Ishikawa (cell line): Measurements from ENCODE around the gene SLIT3.

Source experiments
- CEBPB ChIP-seq: IDR thresholded peaks from 2 replicates; pipeline ENCODE4 v1.6.1; 2012
- CREB1 ChIP-seq: IDR thresholded peaks from 2 replicates; pipeline ENCODE4 v1.6.1; 2012; ENCODE audit warnings: low read depth
- EGR1 ChIP-seq: IDR thresholded peaks from 2 replicates; pipeline ENCODE4 v1.6.1; 2012
- EP300 ChIP-seq: IDR thresholded peaks from 2 replicates; pipeline ENCODE4 v1.6.1; 2012; ENCODE audit warnings: borderline replicate concordance
- FOXM1 ChIP-seq: IDR thresholded peaks from 2 replicates; pipeline ENCODE4 v1.6.1; 2012; ENCODE audit warnings: low read depth, borderline replicate concordance
- MAX ChIP-seq: IDR thresholded peaks from 2 replicates; pipeline ENCODE4 v1.6.1; 2012
- NFIC ChIP-seq: IDR thresholded peaks from 2 replicates; pipeline ENCODE4 v1.6.1; 2012
- RAD21 ChIP-seq: IDR thresholded peaks from 2 replicates; pipeline ENCODE4 v1.6.1; 2012; ENCODE audit warnings: low read depth
- REST ChIP-seq: IDR thresholded peaks from 2 replicates; pipeline ENCODE4 v1.6.1; 2012; ENCODE audit warnings: low read depth, mild to moderate bottlenecking
- TAF1 ChIP-seq: IDR thresholded peaks from 2 replicates; pipeline ENCODE4 v1.6.1; 2012; ENCODE audit warnings: low read depth, mild to moderate bottlenecking
- TCF12 ChIP-seq: IDR thresholded peaks from 2 replicates; pipeline ENCODE4 v1.6.1; 2012; ENCODE audit warnings: low read depth
- USF1 ChIP-seq: IDR thresholded peaks from 2 replicates; pipeline ENCODE4 v1.6.1; 2012
- YY1 ChIP-seq: IDR thresholded peaks from 2 replicates; pipeline ENCODE4 v1.6.1; 2012; ENCODE audit warnings: low read depth
- ZBTB7A ChIP-seq: IDR thresholded peaks from 2 replicates; pipeline ENCODE4 v1.6.1; 2012; ENCODE audit warnings: low read depth

- no peak for TF ChIP-seq EP300
- no peak for TF ChIP-seq MAX
- TF ChIP-seq REST: no peak
- no peak for TF ChIP-seq CREB1
- no peak for TF ChIP-seq EGR1
- no peak for TF ChIP-seq RAD21
- no peak for TF ChIP-seq YY1
- no peak for TF ChIP-seq NFIC
- TF ChIP-seq FOXM1: no peak
- TF ChIP-seq USF1: no peak
- no peak for TF ChIP-seq TCF12
- no peak for TF ChIP-seq TAF1
- TF ChIP-seq CEBPB: no peak
- no peak for TF ChIP-seq ZBTB7A
Observed at GRCh38 chr5:169004551-169004950, 296.4 kb downstream of the SLIT3 start.
